Measurements from ENCODE around the gene AIFM3. TPM values are rescaled to one million over a fixed set of nuclear protein-coding genes. Genes with fewer than 3 reads are reported as not detected.
"Not testable (repeated sequence)": the region's sequence is repeated elsewhere in the genome, so short reads cannot be mapped to it uniquely, and the experiment has no call there.

AIFM3 gene
- total RNA-seq, 2 donors from 2014 or later: 76.9 to 156 TPM

- peak overlapping the region; percentile 87 for H3K27ac ChIP-seq
- intact Hi-C loops (cut with DNase I): loop anchor here (10.0 kb wide), 1 partner anchor 91 kb away; no protein-coding TSS in a partner anchor
- peaks cover 3% of the 10 kb centered on the region for H3K4me1 ChIP-seq
- H3K36me3 ChIP-seq: no peaks in the 10 kb centered on the region
- peak overlapping the region; percentile 88 for H3K9ac ChIP-seq (ENCODE audit: low read depth in 2 of 2, low read length in 2 of 2)
- no peak for TF ChIP-seq CTCF (IDR thresholded peaks at IDR 0.05)
- peak; percentile 83 for DNase-seq
- H3K9me3 ChIP-seq: no peaks in the 10 kb centered on the region
- H3K27me3 ChIP-seq: no peaks in the 10 kb centered on the region
- peak overlapping the region; percentile 50 for H3K4me3 ChIP-seq
Measured at GRCh38 chr22:20965888-20966855, 883 bp upstream of the AIFM3 start.

- Histone ChIP-seq H3K4me3 (no peak overlapping the region), H3K36me3 (no peaks in the 10 kb centered on the region), H3K27ac (no peak overlapping the region), H3K27me3 (no peaks in the 10 kb centered on the region), H3K4me1 (peaks cover 3% of the 10 kb centered on the region), H3K9me3 (no peaks in the 10 kb centered on the region), H3K9ac (ENCODE audit: low read depth in 2 of 2, low read length in 2 of 2) (peak overlapping the region in 1 of 2 donors; percentile 12)
- no peak for TF ChIP-seq CTCF (IDR thresholded peaks at IDR 0.05)
- intact Hi-C loops (cut with DNase I): loop anchor here (10.0 kb wide), 1 partner anchor 93 kb away; no protein-coding TSS in a partner anchor
- DNase-seq: no peak
Measured at GRCh38 chr22:20967697-20968211, 699 bp downstream of the AIFM3 start.

GRCh38 chr22:20968281-20968977 is 1.4 kb downstream of the AIFM3 start:
- Histone ChIP-seq H3K4me3 (no peak overlapping the region), H3K9ac (ENCODE audit: low read depth in 2 of 2, low read length in 2 of 2) (peak overlapping the region in 1 of 2 donors; percentile 12), H3K4me1 (peaks cover 3% of the 10 kb centered on the region), H3K27ac (no peak overlapping the region), H3K27me3 (no peaks in the 10 kb centered on the region), H3K9me3 (no peaks in the 10 kb centered on the region), H3K36me3 (no peaks in the 10 kb centered on the region)
- no peak for TF ChIP-seq CTCF (IDR thresholded peaks at IDR 0.05)
- no peak for DNase-seq
- intact Hi-C loops (cut with DNase I): loop anchor here (10.0 kb wide), 1 partner anchor 94 kb away; no protein-coding TSS in a partner anchor

GRCh38 chr22:20970939-20971657 is 4.0 kb downstream of the AIFM3 start:
- Histone ChIP-seq H3K4me3 (no peak overlapping the region), H3K27ac (no peak overlapping the region), H3K36me3 (no peaks in the 10 kb centered on the region), H3K4me1 (peaks cover 3% of the 10 kb centered on the region), H3K9me3 (no peaks in the 10 kb centered on the region), H3K9ac (ENCODE audit: low read depth in 2 of 2, low read length in 2 of 2) (no peak overlapping the region), H3K27me3 (no peaks in the 10 kb centered on the region)
- TF ChIP-seq CTCF (IDR thresholded peaks at IDR 0.05): no peak
- intact Hi-C loops (cut with DNase I): no loop called here
- no peak for DNase-seq

GRCh38 chr22:20972014-20972694 is 5.1 kb downstream of the AIFM3 start:
- DNase-seq; H3K4me1 ChIP-seq; H3K36me3 ChIP-seq; H3K9me3 ChIP-seq; H3K9ac ChIP-seq (ENCODE audit: low read depth in 2 of 2, low read length in 2 of 2); intact Hi-C loops (cut with DNase I); H3K27me3 ChIP-seq; H3K27ac ChIP-seq; H3K4me3 ChIP-seq: not testable (repeated sequence)
